ENCODE data around the gene BCAR3.

The BCAR3 gene

DNA sequence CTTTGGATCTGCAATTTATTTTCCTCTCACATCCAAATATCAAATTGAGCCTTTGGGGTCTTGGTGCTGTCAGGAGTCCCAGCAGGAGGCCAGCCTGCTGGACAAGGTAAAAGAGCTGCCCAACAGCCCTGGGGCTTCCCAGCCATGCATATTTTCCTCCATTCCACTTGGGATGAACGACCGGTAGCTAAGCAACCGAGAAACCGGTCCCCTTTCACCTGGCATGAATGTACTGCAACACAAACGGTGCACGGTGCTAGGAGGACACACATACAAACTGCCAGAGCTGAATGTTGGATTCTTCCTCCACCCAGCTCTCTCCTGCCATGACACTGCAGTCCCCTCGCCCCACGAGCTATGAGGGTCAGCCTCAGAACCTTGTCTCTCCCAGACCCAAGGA, 42.7 kb downstream of the BCAR3 start:
- DNase-seq (ENCODE audit: low read depth): no peak

DNA sequence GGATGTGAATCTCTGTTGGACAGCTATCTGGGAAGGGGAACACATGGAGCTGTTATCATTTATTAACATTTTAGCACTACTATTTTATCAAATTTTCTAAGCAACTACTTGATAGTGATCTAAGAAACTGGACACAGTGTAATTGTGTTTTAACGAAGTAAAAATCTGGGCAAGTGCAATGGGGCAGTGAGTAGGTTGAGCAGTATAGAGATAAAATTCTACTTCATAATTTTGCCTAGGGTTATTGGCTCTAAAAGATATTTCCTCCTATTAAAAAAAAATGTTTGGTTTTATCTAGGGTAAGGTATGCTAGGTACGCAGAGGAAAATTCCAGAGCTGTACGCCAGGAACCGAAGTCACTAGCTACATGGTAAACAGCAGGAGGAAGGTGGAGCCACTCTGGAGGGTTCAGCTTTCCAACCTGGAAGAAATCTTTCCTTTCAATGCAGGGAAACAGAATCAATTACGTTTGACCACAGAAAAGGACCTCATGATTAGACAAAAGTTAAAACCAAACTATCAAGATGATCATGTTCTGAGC, 43.3 kb downstream of the BCAR3 start:
- no peak for DNase-seq (ENCODE audit: low read depth)

GRCh38 chr1:93636712-93637111, 44.9 kb downstream of the BCAR3 start:
- DNase-seq (ENCODE audit: low read depth): no peak

DNA sequence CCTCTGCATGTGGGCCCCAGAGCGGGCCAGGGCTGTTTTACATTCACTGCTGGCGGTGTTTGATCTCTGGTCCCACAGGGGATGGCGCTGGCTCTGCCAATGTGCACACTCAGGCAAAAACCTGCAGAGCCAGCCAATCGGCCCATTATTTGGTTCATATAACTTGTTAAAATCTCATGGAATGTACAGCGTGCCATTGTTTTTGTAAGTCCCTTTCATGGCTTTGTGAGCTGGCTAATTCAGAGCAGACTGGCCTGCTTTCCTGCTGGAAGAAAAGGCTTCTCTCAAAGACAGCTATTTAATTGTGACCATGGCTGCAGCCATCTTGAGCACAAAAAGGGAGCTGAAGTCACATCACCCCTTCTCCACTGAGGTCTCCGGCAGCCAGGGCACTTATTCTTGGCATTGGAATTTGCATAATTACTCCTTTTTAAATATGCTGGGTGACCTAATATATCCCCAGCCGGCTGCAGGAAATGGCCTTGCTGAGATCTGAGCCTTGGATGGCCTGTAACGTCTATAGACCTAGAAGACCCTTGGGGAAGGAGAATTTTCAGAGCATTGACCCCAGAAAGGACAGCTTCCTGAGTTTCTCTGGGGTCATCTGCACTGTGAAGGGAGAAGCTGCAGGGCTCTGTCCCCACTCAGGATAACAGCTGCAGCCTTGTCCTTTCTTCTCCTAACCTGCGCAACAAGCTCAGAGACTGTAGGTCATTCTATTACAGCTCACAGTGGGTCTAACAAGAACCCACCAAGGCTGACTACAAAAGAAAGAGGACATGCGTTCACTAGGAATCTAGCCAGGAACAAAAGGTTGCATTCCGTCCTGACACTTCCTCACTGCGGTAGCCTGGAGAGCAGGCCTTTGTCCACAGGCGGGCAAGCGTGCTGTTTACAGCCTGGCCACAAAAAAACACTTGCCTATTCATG, 45.8 kb downstream of the BCAR3 start:
- DNase-seq (ENCODE audit: low read depth): no peak

DNA sequence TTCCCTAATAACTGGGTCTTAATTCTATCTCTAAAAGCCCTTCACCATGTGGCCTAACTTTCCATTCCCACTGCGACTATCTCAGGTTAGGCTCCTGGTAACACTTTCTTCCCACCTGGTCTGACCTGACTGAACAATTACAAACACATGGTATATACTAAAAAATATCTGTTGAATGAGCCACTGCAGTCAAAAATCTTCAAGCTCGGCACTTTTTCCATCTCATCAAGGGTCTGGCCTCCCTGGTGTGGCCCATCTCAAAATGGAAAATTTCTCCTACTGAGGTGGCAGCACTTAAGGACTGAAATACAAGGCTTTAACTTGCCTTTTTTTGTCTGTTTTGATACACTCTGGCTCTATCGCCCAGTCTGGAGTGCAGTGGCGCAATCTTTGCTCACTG, 48.3 kb downstream of the BCAR3 start:
- DNase-seq (ENCODE audit: low read depth): no peak

DNA sequence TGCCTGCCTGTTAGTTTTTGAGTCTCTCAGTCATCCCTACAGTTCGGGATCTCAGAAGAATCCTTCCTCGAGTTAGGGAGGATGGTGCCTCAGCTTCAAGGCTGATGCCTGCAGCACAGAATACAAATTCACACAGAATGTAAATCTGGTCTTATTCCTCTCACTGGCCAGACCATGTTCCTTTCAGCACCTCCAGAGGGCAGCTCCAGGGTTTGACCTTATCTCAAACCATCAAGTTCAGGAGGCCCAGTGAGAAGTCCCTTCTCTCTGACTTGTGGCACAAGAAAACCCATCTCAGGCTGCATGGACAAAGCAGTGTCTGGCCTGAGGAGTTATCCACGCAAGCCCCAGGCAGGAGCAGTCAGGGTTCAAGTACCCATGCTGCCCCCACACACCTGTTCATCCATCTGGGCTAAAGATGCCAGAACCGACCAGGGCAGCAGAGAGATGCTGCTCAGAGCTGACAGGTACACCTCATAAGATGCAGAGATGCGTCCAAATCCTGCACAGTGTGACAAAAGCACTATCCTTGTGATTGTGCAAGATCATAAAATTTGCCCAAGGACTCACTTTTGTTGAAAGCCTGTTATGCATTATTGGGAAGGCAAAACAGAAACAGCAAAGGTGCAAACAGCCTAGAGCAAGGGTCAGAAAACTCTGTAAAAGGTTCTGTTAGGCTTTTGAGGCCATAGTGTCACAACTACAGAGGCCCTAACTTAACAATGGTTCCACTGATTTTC, 49.8 kb downstream of the BCAR3 start:
- no peak for DNase-seq (ENCODE audit: low read depth)

- no peak for DNase-seq (ENCODE audit: low read depth)
These were observed 51.5 kb downstream of the BCAR3 start for GRCh38 chr1:93630168-93630567.

- no peak for DNase-seq (ENCODE audit: low read depth)
These were observed 52.3 kb downstream of the BCAR3 start for GRCh38 chr1:93629101-93630059.

GRCh38 chr1:93628681-93629080, 53.0 kb downstream of the BCAR3 start:
- no peak for DNase-seq (ENCODE audit: low read depth)

DNA sequence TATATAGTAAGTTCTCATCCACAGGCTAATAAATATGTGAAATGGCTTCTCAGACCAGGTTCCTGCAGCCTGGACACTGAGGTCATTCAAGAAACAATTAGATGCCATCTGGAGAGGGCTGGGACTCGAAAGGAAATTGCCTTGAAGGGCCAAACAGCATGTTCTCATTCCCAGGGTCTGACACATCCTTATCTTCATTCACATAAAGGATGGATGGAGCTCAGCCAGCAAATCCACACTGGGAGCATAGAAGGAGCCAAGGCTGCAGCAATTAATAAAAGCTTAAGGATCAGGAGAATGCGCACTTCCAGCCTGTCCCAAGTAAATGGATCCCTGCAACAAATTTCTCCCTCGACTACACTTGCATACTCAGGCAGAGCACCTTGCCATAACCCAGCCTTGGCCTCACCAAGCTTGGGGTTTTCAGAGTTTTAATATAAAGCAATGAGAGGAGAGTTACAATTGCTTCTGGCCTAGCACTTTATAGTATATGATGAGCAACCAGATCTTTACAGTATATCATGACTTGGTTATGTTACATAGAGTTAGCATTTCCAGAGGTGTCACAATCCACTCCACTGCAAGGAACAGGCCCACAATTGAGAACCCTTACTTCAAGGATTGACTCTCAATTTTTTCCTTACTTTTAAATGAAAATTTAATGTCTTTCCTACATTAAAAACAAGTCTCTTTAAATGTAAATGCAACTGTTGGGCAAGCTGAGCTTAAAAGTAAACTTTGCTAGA, 55.9 kb downstream of the BCAR3 start:
- no peak for DNase-seq (ENCODE audit: low read depth)

DNA sequence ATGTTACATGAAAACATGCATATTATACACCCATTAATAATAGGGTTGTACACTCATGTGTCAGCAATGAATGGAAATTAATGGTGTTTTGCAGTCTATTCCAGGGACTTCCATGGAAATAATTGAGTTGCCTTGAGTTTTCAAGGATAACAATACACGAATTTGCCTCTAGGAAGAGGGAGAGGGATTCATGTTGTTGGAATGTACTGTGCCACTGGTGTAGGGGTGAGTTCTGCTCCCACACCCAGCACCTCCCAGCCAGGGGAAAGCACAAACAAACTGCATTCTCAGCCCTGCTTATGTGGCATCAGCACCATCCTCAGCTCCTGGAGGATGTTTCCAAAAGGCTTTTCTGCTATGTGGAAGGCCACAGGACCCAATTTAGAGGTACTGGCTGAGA, 57.8 kb downstream of the BCAR3 start:
- DNase-seq (ENCODE audit: low read depth): no peak

DNA sequence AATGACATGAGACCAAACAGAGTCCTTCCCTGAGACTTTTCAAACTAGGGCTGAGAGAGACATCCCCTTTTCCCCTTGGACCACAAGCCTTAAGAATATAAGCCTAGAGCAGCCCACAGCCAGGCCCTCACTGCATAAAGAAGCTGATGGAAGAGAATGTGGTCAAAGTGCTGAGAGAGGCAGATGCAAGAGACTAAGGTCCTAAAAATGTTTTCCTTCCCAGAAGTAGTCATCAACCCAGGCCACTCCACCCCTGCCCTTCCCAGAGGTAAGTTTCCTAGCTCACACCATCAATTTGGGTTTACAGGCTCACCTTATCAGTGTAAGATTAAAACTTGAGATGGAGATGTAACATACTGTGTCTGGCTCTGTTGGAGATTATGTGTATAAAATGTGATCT, 58.2 kb downstream of the BCAR3 start:
- no peak for DNase-seq (ENCODE audit: low read depth)

- no peak for DNase-seq (ENCODE audit: low read depth)
These were observed 60.4 kb downstream of the BCAR3 start for GRCh38 chr1:93621246-93621645.

GRCh38 chr1:93620841-93621210, 60.8 kb downstream of the BCAR3 start:
- no peak for DNase-seq (ENCODE audit: low read depth)

DNA sequence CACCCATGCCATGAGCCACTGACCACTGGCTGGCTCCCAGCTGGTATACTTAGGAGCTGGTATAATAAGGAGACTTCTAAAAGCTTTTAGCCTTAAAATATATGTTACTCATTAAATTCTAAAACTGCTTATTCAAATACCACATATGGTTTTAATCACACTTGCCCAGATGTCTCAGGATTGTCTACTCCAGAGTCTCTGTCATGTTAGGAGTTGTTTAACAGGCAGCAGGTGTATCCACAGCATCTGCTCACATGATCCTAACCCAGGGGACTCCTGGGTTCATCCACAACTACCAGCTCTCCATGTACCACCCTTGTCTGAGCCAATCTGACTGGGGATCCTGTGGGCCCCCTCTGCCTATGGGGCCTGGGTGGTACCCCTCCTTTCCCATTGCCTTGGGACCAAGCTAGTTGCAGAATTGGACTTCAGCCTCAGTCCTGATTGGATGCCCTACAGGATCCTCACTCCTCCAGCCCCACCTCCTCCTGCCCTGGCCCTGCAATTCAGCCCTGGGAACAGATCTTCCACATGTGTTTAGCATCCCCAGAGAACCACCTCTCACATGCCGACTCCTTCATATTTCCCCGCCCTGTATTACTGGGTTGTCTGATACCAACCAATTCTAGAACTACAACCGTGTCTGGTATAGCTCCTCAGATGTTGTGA, 61.3 kb downstream of the BCAR3 start:
- DNase-seq (ENCODE audit: low read depth): no peak

GRCh38 chr1:93619507-93620171, 62.0 kb downstream of the BCAR3 start:
- DNase-seq (ENCODE audit: low read depth): no peak

DNA sequence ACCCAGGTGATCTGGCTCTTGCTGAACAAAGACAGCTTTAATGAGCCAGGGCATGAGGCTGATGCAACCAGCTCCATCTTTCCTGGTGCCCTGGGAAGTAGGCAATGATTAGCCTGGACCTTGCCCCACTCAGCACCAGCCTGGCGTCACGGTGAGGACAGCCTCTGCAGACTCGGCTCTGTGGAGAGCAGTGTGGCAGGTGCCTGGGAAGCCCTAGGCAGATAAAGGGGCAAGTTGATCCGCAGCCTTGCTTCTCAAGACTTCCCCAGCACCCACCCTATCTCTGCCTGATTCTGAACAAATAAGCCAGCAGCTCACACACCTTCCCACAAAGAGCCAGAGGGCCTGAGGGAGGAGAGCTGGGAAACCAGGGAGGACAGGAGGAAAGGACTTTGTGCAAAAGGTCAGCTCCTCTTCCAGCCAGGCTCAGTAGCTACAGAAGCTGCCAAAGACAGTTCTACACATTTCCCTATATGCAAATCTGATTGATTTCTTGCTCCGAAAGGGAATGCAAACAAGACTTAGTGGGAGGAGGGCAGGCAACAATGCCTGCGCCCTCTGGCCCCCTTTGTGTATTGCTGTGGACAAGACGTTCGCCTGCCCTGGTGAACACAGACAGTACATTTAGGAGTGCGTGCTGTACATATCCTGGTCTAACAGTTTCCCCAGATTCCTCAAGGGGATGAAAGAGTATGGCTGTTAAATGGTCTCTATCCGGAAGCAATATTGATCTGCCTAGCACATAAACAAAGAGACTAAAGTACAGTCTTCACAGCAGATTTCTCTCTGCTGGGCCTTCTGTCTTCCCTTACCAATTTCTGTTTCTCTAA, 63.8 kb downstream of the BCAR3 start:
- DNase-seq (ENCODE audit: low read depth): no peak

- no peak for DNase-seq (ENCODE audit: low read depth)
These were observed 64.5 kb downstream of the BCAR3 start for GRCh38 chr1:93616996-93617669.
